ENCODE measurements around the gene PRPS2. TPM values are rescaled to one million over a fixed set of nuclear protein-coding genes. Genes with fewer than 3 reads are reported as not detected.

The PRPS2 gene
- total and polyA plus RNA-seq, 2 of the 13 experiments (the other 11 are each of a cell fraction or from before 2014, with no cell fraction given) = 10.6 to 24.4 TPM

DNA sequence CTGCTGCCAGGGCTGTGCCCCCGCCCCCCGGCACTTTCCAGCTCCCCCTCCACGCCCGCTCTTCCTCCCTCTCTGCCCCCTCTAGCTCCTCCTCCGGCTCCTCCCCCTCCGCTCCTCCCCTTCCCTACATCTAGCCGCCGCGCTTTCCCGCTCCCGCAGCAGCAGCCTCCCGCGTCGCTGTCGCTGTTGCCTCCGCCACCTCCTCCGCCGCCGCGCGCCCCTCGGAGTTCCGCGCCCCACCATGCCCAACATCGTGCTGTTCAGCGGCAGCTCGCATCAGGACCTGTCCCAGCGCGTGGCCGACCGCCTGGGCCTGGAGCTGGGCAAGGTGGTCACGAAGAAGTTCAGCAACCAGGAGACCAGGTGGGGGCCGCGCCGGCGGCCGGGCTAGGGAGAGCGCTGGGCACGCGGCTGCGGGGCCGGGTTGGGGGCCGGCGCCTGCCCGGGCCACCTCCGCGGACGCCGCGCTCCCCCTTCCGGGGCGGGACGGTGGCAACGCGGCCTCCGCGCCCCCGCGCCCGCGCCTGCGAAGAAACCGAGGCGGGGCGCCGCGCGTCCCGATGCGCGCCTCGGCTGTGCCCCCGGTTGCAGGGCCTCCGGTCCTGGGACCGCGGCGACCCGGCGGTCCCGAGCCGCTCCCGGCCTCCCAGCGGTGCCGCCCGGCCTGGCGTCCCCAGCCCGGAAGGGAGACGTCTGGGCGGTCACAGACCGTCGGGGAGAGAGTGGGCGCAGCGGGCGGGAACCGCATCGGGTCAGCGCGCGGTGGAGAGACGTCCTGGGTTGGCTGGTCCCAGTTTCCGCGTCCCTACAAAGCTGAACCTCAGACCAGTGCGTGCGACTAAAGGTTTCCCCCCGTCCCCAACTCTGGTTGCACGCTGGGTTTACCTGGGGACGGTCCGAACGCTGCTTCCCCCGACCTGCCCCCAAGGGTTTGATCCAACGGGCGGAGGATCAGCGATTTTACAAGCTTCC is at the start of gene PRPS2 (continued):
- TF ChIP-seq PHF8 (CRISPR knock-in tag; IDR thresholded peaks at IDR 0.05) (peak; percentile 70), RBFOX2 (IDR thresholded peaks at IDR 0.05; ENCODE audit: low read depth, low read length) (peak; percentile 77), POLR2G (IDR thresholded peaks at IDR 0.05; ENCODE audit: low read depth, low read length) (peak; percentile 59), YEATS4 (CRISPR knock-in tag; IDR thresholded peaks at IDR 0.05; ENCODE audit: borderline replicate concordance) (peak; percentile 59; the same call in 1 of the 2 replicates), ETV6 (CRISPR knock-in tag; conservative IDR thresholded peaks at IDR 0.05) (no peak), ZNF331 (CRISPR knock-in tag; IDR thresholded peaks at IDR 0.05) (0 out of 2 replicates have a peak, but pooled peaks have one; percentile 12), SALL1 (CRISPR knock-in tag; IDR thresholded peaks at IDR 0.05) (peak; percentile 29; the same call in 1 of the 2 replicates), ARHGAP35 (CRISPR knock-in tag; IDR thresholded peaks at IDR 0.05; ENCODE audit: borderline replicate concordance) (no peak), GABPA (IDR thresholded peaks at IDR 0.05; ENCODE audit: low read depth, low read length) (peak; percentile 32; the same call in 1 of the 2 replicates), GABPA (CRISPR knock-in tag; IDR thresholded peaks at IDR 0.05; ENCODE audit: low read depth) (no peak), HIVEP1 (CRISPR knock-in tag; IDR thresholded peaks at IDR 0.05) (peak; percentile 47; the same call in 1 of the 2 replicates), MYC (CRISPR knock-in tag; IDR thresholded peaks at IDR 0.05; ENCODE audit: borderline replicate concordance) (peak; percentile 31; the same call in 1 of the 2 replicates), NR2C2 (CRISPR knock-in tag; IDR thresholded peaks at IDR 0.05; ENCODE audit: borderline replicate concordance) (0 out of 2 replicates have a peak, but pooled peaks have one; percentile 20), PCBP1 (IDR thresholded peaks at IDR 0.05; ENCODE audit: borderline replicate concordance, low read depth, low read length) (no peak), ZFY (CRISPR knock-in tag; IDR thresholded peaks at IDR 0.05) (0 out of 2 replicates have a peak, but pooled peaks have one; percentile 28), ZNF430 (CRISPR knock-in tag; IDR thresholded peaks at IDR 0.05) (0 out of 2 replicates have a peak, but pooled peaks have one; percentile 38)
- TF ChIP-seq, protein P1, sequence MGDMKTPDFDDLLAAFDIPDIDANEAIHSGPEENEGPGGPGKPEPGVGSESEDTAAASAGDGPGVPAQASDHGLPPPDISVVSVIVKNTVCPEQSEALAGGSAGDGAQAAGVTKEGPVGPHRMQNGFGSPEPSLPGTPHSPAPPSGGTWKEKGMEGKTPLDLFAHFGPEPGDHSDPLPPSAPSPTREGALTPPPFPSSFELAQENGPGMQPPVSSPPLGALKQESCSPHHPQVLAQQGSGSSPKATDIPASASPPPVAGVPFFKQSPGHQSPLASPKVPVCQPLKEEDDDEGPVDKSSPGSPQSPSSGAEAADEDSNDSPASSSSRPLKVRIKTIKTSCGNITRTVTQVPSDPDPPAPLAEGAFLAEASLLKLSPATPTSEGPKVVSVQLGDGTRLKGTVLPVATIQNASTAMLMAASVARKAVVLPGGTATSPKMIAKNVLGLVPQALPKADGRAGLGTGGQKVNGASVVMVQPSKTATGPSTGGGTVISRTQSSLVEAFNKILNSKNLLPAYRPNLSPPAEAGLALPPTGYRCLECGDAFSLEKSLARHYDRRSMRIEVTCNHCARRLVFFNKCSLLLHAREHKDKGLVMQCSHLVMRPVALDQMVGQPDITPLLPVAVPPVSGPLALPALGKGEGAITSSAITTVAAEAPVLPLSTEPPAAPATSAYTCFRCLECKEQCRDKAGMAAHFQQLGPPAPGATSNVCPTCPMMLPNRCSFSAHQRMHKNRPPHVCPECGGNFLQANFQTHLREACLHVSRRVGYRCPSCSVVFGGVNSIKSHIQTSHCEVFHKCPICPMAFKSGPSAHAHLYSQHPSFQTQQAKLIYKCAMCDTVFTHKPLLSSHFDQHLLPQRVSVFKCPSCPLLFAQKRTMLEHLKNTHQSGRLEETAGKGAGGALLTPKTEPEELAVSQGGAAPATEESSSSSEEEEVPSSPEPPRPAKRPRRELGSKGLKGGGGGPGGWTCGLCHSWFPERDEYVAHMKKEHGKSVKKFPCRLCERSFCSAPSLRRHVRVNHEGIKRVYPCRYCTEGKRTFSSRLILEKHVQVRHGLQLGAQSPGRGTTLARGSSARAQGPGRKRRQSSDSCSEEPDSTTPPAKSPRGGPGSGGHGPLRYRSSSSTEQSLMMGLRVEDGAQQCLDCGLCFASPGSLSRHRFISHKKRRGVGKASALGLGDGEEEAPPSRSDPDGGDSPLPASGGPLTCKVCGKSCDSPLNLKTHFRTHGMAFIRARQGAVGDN (CRISPR knock-in tag; IDR thresholded peaks at IDR 0.05) = peak; percentile 68
- TF ChIP-seq, protein P2, sequence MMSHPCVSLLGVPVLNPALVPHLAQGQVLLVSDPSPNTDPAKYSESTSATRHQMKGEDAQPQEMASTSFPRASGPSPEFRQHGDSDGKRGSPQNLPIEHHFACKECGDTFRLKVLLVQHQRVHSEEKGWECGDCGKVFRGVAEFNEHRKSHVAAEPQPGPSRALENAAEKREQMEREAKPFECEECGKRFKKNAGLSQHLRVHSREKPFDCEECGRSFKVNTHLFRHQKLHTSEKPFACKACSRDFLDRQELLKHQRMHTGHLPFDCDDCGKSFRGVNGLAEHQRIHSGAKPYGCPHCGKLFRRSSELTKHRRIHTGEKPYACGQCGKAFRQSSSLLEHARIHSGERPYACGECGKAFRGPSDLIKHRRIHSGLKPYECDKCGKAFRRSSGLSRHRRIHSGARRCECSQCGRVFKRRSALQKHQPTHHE (CRISPR knock-in tag; IDR thresholded peaks at IDR 0.05; ENCODE audit: borderline replicate concordance) = peak; percentile 55; the same call in 1 of the 2 replicates
- TF ChIP-seq, protein P3, sequence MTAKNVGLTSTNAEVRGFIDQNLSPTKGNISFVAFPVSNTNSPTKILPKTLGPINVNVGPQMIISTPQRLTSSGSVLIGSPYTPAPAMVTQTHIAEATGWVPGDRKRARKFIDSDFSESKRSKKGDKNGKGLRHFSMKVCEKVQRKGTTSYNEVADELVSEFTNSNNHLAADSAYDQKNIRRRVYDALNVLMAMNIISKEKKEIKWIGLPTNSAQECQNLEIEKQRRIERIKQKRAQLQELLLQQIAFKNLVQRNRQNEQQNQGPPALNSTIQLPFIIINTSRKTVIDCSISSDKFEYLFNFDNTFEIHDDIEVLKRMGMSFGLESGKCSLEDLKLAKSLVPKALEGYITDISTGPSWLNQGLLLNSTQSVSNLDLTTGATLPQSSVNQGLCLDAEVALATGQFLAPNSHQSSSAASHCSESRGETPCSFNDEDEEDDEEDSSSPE (CRISPR knock-in tag; IDR thresholded peaks at IDR 0.05) = peak; percentile 52; the same call in 1 of the 2 replicates
- TF ChIP-seq, protein P4, sequence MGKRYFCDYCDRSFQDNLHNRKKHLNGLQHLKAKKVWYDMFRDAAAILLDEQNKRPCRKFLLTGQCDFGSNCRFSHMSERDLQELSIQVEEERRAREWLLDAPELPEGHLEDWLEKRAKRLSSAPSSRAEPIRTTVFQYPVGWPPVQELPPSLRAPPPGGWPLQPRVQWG (CRISPR knock-in tag; IDR thresholded peaks at IDR 0.05; ENCODE audit: borderline replicate concordance, low read depth) = no peak

Measured in HepG2 (cell line).